ENCODE measurements around the gene ZBTB8OS.

- TF ChIP-seq CTCF (IDR thresholded peaks at IDR 0.05; ENCODE audit: low read depth, low read length, poor library complexity, severe bottlenecking) (no peak), EZH2phosphoT487 (IDR thresholded peaks at IDR 0.05; ENCODE audit: borderline replicate concordance, low read length) (no peak)
These were observed 33.0 kb upstream of the ZBTB8OS start for GRCh38 chr1:32683397-32683796.

Measured in DOHH2 (cell line).